ENCODE data around the gene MTMR12. TPM values are rescaled to one million over a fixed set of nuclear protein-coding genes. Genes with fewer than 3 reads are reported as not detected.
A peak's percentile ranks its signal among the peaks of the same experiment; 100 is the strongest.

Gene MTMR12
- total RNA-seq, result 29.2 and 29.4 TPM in 2 replicates
- 24.5 TPM for total RNA-seq (2013)
- 9.6 and 17.1 TPM in 2 replicates for polyA plus RNA-seq
- 16.3 and 19.1 TPM in 2 replicates for polyA minus RNA-seq

- H2AFZ ChIP-seq (ENCODE audit: insufficient read depth, low read depth, low read length, poor library complexity, severe bottlenecking), result peak within 1 kb of the TSS; percentile 75
- H3K79me2 ChIP-seq (ENCODE audit: control insufficient read depth, insufficient read depth, low read length), result peaks cover 46% of the 10 kb centered on the region
- CTCF ChIA-PET, result interaction anchor here (1.5 to 2.3 kb wide), 3 partner anchors 16 to 79 kb away, joined by 3 to 13 read pairs (median 3); no protein-coding TSS in a partner anchor
These were observed at the start of gene MTMR12 for GRCh38 chr5:32312595-32313332. Gene MTMR12, minus strand, starts transcription at chr5:32312939. Its CDS starts 101 bp downstream, at chr5:32312838.

More at GRCh38 chr5:32312595-32313332, at the start of gene MTMR12:
- H3K4me1 ChIP-seq (ENCODE audit: control insufficient read depth in 2 of 2, insufficient read depth in 2 of 2, low read length in 2 of 2), result peaks cover 31 to 43% of the 10 kb centered on the region in 2 donors
- H3K27me3 Mint-ChIP-seq, result no peaks in the 10 kb centered on the region
- H3K9me3 Mint-ChIP-seq (ENCODE audit: insufficient read depth), result no peaks in the 10 kb centered on the region
- WGBS (ENCODE audit: insufficient coverage), result under 1% methylated on average over 83 of the region's 83 CpGs
- no peaks in the 10 kb centered on the region for H4K20me1 ChIP-seq (ENCODE audit: control insufficient read depth, insufficient read depth, low read length, poor library complexity, severe bottlenecking)
- H3K27ac ChIP-seq (ENCODE audit: low read length in 2 of 2), result peak within 1 kb of the TSS; percentile 89 to 92
- H3K27me3 ChIP-seq (replicated peaks in 1 of 4; ENCODE audit: control extremely low read depth in 1 of 4, control insufficient read depth in 3 of 4, insufficient read depth in 4 of 4, low read length in 3 of 4), result no peaks in the 10 kb centered on the region
- H3K9ac ChIP-seq (ENCODE audit: low read length), result peak within 1 kb of the TSS; percentile 89
- H3K4me3 ChIP-seq (ENCODE audit: control extremely low read depth in 1 of 5, extremely low read depth in 1 of 5, insufficient read depth in 1 of 5, low read depth in 2 of 5, low read length in 4 of 5), result peak within 1 kb of the TSS; percentile 75 to 96 (median 82)
- intact Hi-C loops (cut with micrococcal nuclease), result loop anchor here (1.0 to 5.0 kb wide), 7 partner anchors 21 to 780 kb away; partner anchors contain the start of genes C5orf22, DROSHA and SUB1
- POLR2A ChIA-PET, result interaction anchor here (0.9 to 1.2 kb wide), 2 partner anchors 78 to 140 kb away, joined by 3 read pairs; no protein-coding TSS in a partner anchor
- peak within 1 kb of the TSS; percentile 83 for H3K4me2 ChIP-seq (replicated peaks; ENCODE audit: low read depth, low read length, poor library complexity, severe bottlenecking)
- peak within 1 kb of the TSS; percentile 95 for H3K27ac Mint-ChIP-seq
- no peak for TF ChIP-seq EZH2 (IDR thresholded peaks at IDR 0.05; ENCODE audit: borderline replicate concordance, insufficient read depth, low read depth, low read length, poor library complexity, severe bottlenecking)
- TF ChIP-seq, protein P1, sequence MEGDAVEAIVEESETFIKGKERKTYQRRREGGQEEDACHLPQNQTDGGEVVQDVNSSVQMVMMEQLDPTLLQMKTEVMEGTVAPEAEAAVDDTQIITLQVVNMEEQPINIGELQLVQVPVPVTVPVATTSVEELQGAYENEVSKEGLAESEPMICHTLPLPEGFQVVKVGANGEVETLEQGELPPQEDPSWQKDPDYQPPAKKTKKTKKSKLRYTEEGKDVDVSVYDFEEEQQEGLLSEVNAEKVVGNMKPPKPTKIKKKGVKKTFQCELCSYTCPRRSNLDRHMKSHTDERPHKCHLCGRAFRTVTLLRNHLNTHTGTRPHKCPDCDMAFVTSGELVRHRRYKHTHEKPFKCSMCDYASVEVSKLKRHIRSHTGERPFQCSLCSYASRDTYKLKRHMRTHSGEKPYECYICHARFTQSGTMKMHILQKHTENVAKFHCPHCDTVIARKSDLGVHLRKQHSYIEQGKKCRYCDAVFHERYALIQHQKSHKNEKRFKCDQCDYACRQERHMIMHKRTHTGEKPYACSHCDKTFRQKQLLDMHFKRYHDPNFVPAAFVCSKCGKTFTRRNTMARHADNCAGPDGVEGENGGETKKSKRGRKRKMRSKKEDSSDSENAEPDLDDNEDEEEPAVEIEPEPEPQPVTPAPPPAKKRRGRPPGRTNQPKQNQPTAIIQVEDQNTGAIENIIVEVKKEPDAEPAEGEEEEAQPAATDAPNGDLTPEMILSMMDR (IDR thresholded peaks at IDR 0.05), result no peak
- no peaks in the 10 kb centered on the region for H3K36me3 ChIP-seq (replicated peaks in 1 of 2; ENCODE audit: control extremely low read depth in 1 of 2, control insufficient read depth in 1 of 2, extremely low read depth in 1 of 2, insufficient read depth in 2 of 2, low read length in 1 of 2)
- ATAC-seq (ENCODE audit: low read depth), result peak; percentile 88
- H3K9me3 ChIP-seq (ENCODE audit: control extremely low read depth in 1 of 3, control insufficient read depth in 2 of 3, insufficient read depth in 1 of 3, low read length in 2 of 3), result no peaks in the 10 kb centered on the region
- peaks cover 39% of the 10 kb centered on the region for H3K4me1 Mint-ChIP-seq
- peak; percentile 100 for DNase-seq
- H3K4me3 Mint-ChIP-seq, result peak within 1 kb of the TSS; percentile 88
